Large intestine (tissue), 3 donors: ENCODE data around the gene AP4B1. TPM values are rescaled to one million over a fixed set of nuclear protein-coding genes. Genes with fewer than 3 reads are reported as not detected.

Source experiments
- DNase-seq, 2 donors: peaks; one replicate each; pipeline versions ENCODE4 v3.0.0 to v3.0.0-alpha.2; 2013
- H3K27ac ChIP-seq: one replicate; pipeline ENCODE4 v1.5.1; 2013; ENCODE audit warnings: low read length
- H3K27me3 ChIP-seq: 2 replicates; pipeline ENCODE4 v1.6.1; 2013; ENCODE audit warnings: low read length; ENCODE audit not compliant: control insufficient read depth, insufficient read depth
- H3K36me3 ChIP-seq: 2 replicates; pipeline ENCODE4 v1.6.1; 2013; ENCODE audit warnings: low read length; ENCODE audit not compliant: control insufficient read depth, insufficient read depth
- H3K4me1 ChIP-seq: one replicate; pipeline ENCODE4 v1.6.1; 2013; ENCODE audit warnings: low read length; ENCODE audit not compliant: control insufficient read depth, insufficient read depth
- H3K4me3 ChIP-seq: one replicate; pipeline ENCODE4 v1.5.1; 2013; ENCODE audit warnings: low read length
- H3K9me3 ChIP-seq: one replicate; pipeline ENCODE4 v1.6.1; 2013; ENCODE audit warnings: mild to moderate bottlenecking, low read depth, low read length, moderate library complexity; ENCODE audit not compliant: control insufficient read depth
- WGBS: methylation state at CpG from one replicate; pipeline ENCODE4 v1.1.5; 2013; ENCODE audit warnings: low lambda C conversion rate; ENCODE audit not compliant: insufficient coverage; 5-methylcytosine and 5-hydroxymethylcytosine counted together
- polyA plus RNA-seq: library from polyadenylated mRNA; unstranded; fragments of 120-200 nt; gene quantifications from one replicate; pipeline ENCODE4 v1.2.1, GENCODE V29; 2013

AP4B1 gene
- polyA plus RNA-seq, 1 donor = 39.6 TPM

- H3K27me3 ChIP-seq = no peaks in the 10 kb centered on the region
- no peaks in the 10 kb centered on the region for H3K9me3 ChIP-seq
- DNase-seq = no peak
- H3K4me3 ChIP-seq = no peak overlapping the region
- peaks cover 39% of the 10 kb centered on the region for H3K36me3 ChIP-seq
- WGBS = no CpG with 5 or more reads among the region's 8 CpGs
- H3K27ac ChIP-seq = no peak overlapping the region
- H3K4me1 ChIP-seq = peaks cover 21% of the 10 kb centered on the region
Observed at GRCh38 chr1:113895961-113896360, 8.6 kb downstream of the AP4B1 start.

GRCh38 chr1:113895098-113895497 lies 9.5 kb downstream of the AP4B1 start:
- Histone ChIP-seq H3K4me3 (no peak overlapping the region), H3K27me3 (no peaks in the 10 kb centered on the region), H3K27ac (no peak overlapping the region), H3K9me3 (no peaks in the 10 kb centered on the region), H3K36me3 (peaks cover 38% of the 10 kb centered on the region), H3K4me1 (peaks cover 13% of the 10 kb centered on the region)
- WGBS = 100% methylated on average over 2 of the region's 6 CpGs
- DNase-seq = no peak

GRCh38 chr1:113893267-113893666 lies 11.3 kb downstream of the AP4B1 start:
- no peaks in the 10 kb centered on the region for H3K27me3 ChIP-seq
- peaks cover 28% of the 10 kb centered on the region for H3K36me3 ChIP-seq
- H3K4me3 ChIP-seq = no peak overlapping the region
- WGBS = no CpG with 5 or more reads among the region's 3 CpGs
- peak in 1 of 2 donors; percentile 6 for DNase-seq
- H3K27ac ChIP-seq = peak overlapping the region; percentile 26
- no peaks in the 10 kb centered on the region for H3K9me3 ChIP-seq
- peaks cover 12% of the 10 kb centered on the region for H3K4me1 ChIP-seq

GRCh38 chr1:113891631-113892220 lies 12.9 kb downstream of the AP4B1 start:
- Histone ChIP-seq H3K27ac (no peak overlapping the region), H3K27me3 (no peaks in the 10 kb centered on the region), H3K9me3 (no peaks in the 10 kb centered on the region), H3K4me1 (peaks cover 17% of the 10 kb centered on the region), H3K36me3 (peaks cover 15% of the 10 kb centered on the region), H3K4me3 (no peak overlapping the region)
- DNase-seq = no peak
- WGBS = no CpG with 5 or more reads among the region's 11 CpGs

- Histone ChIP-seq H3K9me3 (no peaks in the 10 kb centered on the region), H3K4me3 (no peak overlapping the region), H3K27ac (no peak overlapping the region), H3K36me3 (peaks cover 9% of the 10 kb centered on the region), H3K4me1 (peaks cover 17% of the 10 kb centered on the region), H3K27me3 (no peaks in the 10 kb centered on the region)
- no peak for DNase-seq
- 100% methylated on average over 1 of the region's 2 CpGs for WGBS
Observed at GRCh38 chr1:113890816-113891215, 13.8 kb downstream of the AP4B1 start.

- 53% methylated on average over 3 of the region's 6 CpGs for WGBS
- Histone ChIP-seq H3K4me1 (peaks cover 8% of the 10 kb centered on the region), H3K36me3 (no peaks in the 10 kb centered on the region), H3K4me3 (peak within 1 kb of the TSS; percentile 41), H3K27ac (peak within 1 kb of the TSS; percentile 75), H3K9me3 (no peaks in the 10 kb centered on the region), H3K27me3 (no peaks in the 10 kb centered on the region)
- DNase-seq = peak; percentile 41 to 83
Observed at GRCh38 chr1:113887402-113888175, 17.0 kb downstream of the AP4B1 start, which contains the start of gene BCL2L15. TSS of gene BCL2L15 (minus strand) at chr1:113887581. CDS start at chr1:113887375, 206 bp downstream.

GRCh38 chr1:113886417-113887401 lies 17.9 kb downstream of the AP4B1 start:
- 67% methylated on average over 1 of the region's 17 CpGs for WGBS
- peaks cover 8% of the 10 kb centered on the region for H3K4me1 ChIP-seq
- H3K9me3 ChIP-seq = no peaks in the 10 kb centered on the region
- H3K36me3 ChIP-seq = no peaks in the 10 kb centered on the region
- DNase-seq = peak in 1 of 2 donors; percentile 20
- peak overlapping the region; percentile 41 for H3K4me3 ChIP-seq
- no peaks in the 10 kb centered on the region for H3K27me3 ChIP-seq
- peak overlapping the region; percentile 75 for H3K27ac ChIP-seq

- DNase-seq = no peak
- no CpG with 5 or more reads among the region's 2 CpGs for WGBS
- H3K27me3 ChIP-seq = no peaks in the 10 kb centered on the region
- peaks cover 3% of the 10 kb centered on the region for H3K36me3 ChIP-seq
- H3K9me3 ChIP-seq = no peaks in the 10 kb centered on the region
- H3K4me3 ChIP-seq = no peak overlapping the region
- peaks cover 3% of the 10 kb centered on the region for H3K4me1 ChIP-seq
- no peak overlapping the region for H3K27ac ChIP-seq
Observed at GRCh38 chr1:113881661-113882060, 22.9 kb downstream of the AP4B1 start.

GRCh38 chr1:113879739-113880038 lies 24.9 kb downstream of the AP4B1 start:
- DNase-seq = no peak
- H3K27ac ChIP-seq = no peak overlapping the region
- no CpG with 5 or more reads among the region's 4 CpGs for WGBS
- no peaks in the 10 kb centered on the region for H3K27me3 ChIP-seq
- H3K4me1 ChIP-seq = peaks cover 14% of the 10 kb centered on the region
- no peaks in the 10 kb centered on the region for H3K9me3 ChIP-seq
- H3K36me3 ChIP-seq = peaks cover 3% of the 10 kb centered on the region
- H3K4me3 ChIP-seq = no peak overlapping the region

GRCh38 chr1:113876176-113876575 lies 28.4 kb downstream of the AP4B1 start:
- Histone ChIP-seq H3K36me3 (no peaks in the 10 kb centered on the region), H3K4me3 (no peak overlapping the region), H3K27me3 (no peaks in the 10 kb centered on the region), H3K27ac (peak overlapping the region; percentile 81), H3K4me1 (peaks cover 14% of the 10 kb centered on the region), H3K9me3 (no peaks in the 10 kb centered on the region)
- 36% methylated on average over 2 of the region's 5 CpGs for WGBS
- DNase-seq = peak; percentile 63 to 84
